SH-SY5Y (cell line): Measurements from ENCODE around the gene MICAL3.

Experiments used
- GATA2 ChIP-seq: IDR thresholded peaks from 2 replicates; pipeline ENCODE4 v1.6.1; 2011; ENCODE audit warnings: mild to moderate bottlenecking, low read depth, low read length
- GATA3 ChIP-seq: IDR thresholded peaks from 2 replicates; pipeline ENCODE4 v1.6.1; 2011; ENCODE audit warnings: low read depth, mild to moderate bottlenecking, low read length, moderate library complexity

MICAL3 gene

GRCh38 chr22:17846326-17846992 is 177.9 kb downstream of the MICAL3 start:
- TF ChIP-seq GATA2 (peak; percentile 78), GATA3 (no peak)

DNA sequence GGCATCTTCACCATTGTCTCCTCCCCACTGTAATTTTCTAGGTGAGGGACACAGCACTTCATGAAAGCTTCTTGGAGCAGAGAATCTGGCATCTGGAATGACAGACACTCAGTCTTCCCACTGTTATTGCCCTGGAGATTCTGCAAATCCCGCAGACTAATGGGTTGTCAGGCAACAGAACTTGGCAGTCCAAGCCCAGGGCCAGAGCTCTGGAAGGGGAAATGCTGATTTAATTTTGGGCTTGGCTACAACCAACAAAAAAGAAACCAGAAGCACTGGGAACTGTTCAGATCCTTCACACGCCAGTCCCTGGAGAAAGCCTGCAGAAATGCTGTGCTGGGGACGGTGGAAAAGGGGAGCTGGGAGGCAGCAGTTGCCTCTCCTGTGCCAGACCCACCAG is 178.6 kb downstream of the MICAL3 start:
- no peak for TF ChIP-seq GATA2

- TF ChIP-seq GATA3: no peak
- TF ChIP-seq GATA2: no peak
These were observed 179.0 kb downstream of the MICAL3 start for GRCh38 chr22:17845327-17845726.

- no peak for TF ChIP-seq GATA3
- TF ChIP-seq GATA2: no peak
These were observed 180.2 kb downstream of the MICAL3 start for GRCh38 chr22:17844150-17844549.

GRCh38 chr22:17842386-17842785 is 182.0 kb downstream of the MICAL3 start:
- TF ChIP-seq GATA2 (no peak), GATA3 (no peak)

DNA sequence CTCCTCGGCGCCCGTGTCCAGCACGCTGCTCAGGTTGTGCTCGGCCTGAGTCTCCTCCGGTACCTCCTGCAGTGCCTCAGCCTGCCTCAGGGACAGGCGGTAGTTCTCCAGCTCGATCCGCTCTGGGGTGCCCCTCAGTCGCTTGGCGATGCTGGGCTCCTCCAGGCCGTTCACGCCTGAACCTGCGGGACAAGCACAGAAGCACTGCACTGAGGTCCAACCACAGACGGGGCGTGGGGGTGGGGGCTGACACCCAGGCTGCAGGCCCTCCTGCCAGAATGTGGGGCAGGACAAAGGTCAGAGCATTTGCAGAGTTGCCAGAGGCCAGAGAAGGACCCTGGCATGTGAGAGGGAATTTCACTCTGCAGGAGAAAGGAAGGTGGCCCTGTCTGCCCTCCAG is 182.5 kb downstream of the MICAL3 start:
- TF ChIP-seq GATA2: no peak
- TF ChIP-seq GATA3: no peak

- no peak for TF ChIP-seq GATA3
- TF ChIP-seq GATA2: no peak
These were observed 186.0 kb downstream of the MICAL3 start for GRCh38 chr22:17838180-17838865.

DNA sequence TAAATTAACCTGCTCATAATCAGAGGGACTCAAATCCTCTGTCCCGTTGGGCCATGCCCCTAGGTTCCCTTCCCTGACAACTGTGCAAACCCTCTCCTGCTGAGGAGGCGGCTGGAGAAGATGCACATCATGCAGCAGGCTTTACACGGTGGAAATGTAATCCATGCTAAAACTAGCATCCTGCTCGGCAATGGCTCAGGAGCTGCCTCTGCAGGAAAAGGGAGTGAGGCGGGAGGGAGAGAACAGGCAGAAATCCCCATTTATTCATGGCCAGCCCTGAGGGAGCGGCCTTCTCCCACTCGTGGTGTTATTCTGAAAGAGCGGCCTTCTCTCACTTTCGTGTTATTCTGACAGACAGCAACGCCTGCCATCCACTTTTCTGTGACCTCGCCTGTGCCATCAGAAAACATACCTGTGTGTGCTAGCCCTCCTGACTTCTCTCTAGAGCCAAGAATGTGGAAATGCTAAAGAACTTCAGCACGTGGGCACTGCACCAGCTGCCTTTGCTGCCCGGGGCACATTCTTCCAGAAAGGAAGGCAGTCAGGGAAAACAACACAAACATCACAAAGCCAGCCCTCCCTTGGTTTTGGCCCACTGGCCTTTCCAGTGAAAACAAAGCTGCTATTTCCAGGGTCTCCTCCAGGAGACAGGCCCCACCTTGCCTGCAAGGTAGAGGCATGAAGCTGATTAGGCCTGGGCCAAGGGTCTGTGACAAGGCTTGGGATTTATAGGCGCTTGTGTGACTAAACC is 187.2 kb downstream of the MICAL3 start:
- no peak for TF ChIP-seq GATA2
- TF ChIP-seq GATA3: no peak

- TF ChIP-seq GATA2: no peak
- TF ChIP-seq GATA3: no peak
These were observed 189.1 kb downstream of the MICAL3 start for GRCh38 chr22:17835256-17835655.

- TF ChIP-seq GATA2 (no peak), GATA3 (no peak)
These were observed 190.9 kb downstream of the MICAL3 start for GRCh38 chr22:17833489-17833888.

DNA sequence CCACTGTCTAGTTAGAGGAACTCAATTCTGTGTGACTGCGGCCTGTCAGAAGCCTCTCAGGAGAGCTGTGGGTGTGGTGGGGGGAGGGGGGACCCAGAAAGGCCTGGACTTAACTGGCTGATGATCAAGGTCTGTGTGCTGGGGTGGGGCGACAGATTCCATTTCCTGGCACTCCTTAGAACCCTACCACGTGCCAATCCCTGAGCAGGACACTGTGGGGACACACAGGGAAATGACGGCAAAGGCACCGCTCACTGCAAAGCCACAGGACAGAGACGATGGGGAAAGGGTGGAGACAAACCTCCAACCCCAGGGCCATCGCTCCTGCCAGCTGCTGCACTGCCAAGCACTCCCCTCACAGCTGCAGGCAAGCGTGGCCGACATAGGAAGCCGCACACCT is 191.7 kb downstream of the MICAL3 start:
- TF ChIP-seq GATA3 (no peak), GATA2 (no peak)

GRCh38 chr22:17831501-17832251 is 192.7 kb downstream of the MICAL3 start:
- TF ChIP-seq GATA3 (no peak), GATA2 (no peak)

- TF ChIP-seq GATA3: no peak
- TF ChIP-seq GATA2: no peak
These were observed 194.1 kb downstream of the MICAL3 start for GRCh38 chr22:17830043-17830961.
